ENCODE results near the gene PTCHD1.

DNA sequence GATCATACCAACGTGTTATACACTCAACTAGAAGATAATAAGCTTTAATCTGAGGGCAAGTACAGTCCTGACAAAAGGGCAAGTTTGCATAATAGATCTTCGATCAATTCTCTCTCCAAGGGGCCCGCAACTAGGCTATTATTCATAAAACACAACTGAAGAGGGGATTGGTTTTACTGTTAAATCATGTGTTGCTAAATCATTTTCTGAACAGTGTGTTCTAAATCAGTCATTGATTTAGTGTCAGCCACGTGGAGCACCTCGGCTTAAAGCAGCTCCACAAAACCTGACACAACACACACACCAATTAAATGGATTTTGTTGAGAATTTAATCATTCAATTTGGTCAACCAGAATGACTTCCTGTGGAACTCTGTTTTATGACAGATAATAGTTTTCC is 61.6 kb downstream of the PTCHD1 start:
- TF ChIP-seq CTCF (IDR thresholded peaks at IDR 0.05; ENCODE audit: insufficient read depth, low read length, poor library complexity, severe bottlenecking): no peak
- TF ChIP-seq EZH2phosphoT487 (conservative IDR thresholded peaks at IDR 0.05; ENCODE audit: low read length): no peak
